ENCODE measurements around the gene EVI5L.

EVI5L gene

GRCh38 chr19:7839476-7839875 lies 9.5 kb downstream of the EVI5L start:
- Histone ChIP-seq H3K27me3 (ENCODE audit: control insufficient read depth, insufficient read depth, low read length) (no peaks in the 10 kb centered on the region), H3K9ac (ENCODE audit: low read depth, low read length) (no peak overlapping the region), H3K4me3 (ENCODE audit: low read depth, low read length) (no peak overlapping the region), H3K9me3 (ENCODE audit: control insufficient read depth, insufficient read depth, low read length) (no peaks in the 10 kb centered on the region), H3K4me1 (ENCODE audit: control insufficient read depth, insufficient read depth, low read length) (no peaks in the 10 kb centered on the region), H3K36me3 (ENCODE audit: control insufficient read depth, insufficient read depth, low read length) (no peaks in the 10 kb centered on the region)

GRCh38 chr19:7840629-7841028 lies 10.6 kb downstream of the EVI5L start:
- no peak overlapping the region for H3K4me3 ChIP-seq (ENCODE audit: low read depth, low read length)
- H3K27me3 ChIP-seq (ENCODE audit: control insufficient read depth, insufficient read depth, low read length): no peaks in the 10 kb centered on the region
- H3K4me1 ChIP-seq (ENCODE audit: control insufficient read depth, insufficient read depth, low read length): no peaks in the 10 kb centered on the region
- no peaks in the 10 kb centered on the region for H3K9me3 ChIP-seq (ENCODE audit: control insufficient read depth, insufficient read depth, low read length)
- no peak overlapping the region for H3K9ac ChIP-seq (ENCODE audit: low read depth, low read length)
- H3K36me3 ChIP-seq (ENCODE audit: control insufficient read depth, insufficient read depth, low read length): no peaks in the 10 kb centered on the region

GRCh38 chr19:7841751-7842660 lies 12.0 kb downstream of the EVI5L start:
- Histone ChIP-seq H3K9ac (ENCODE audit: low read depth, low read length) (no peak overlapping the region), H3K4me3 (ENCODE audit: low read depth, low read length) (no peak overlapping the region), H3K36me3 (ENCODE audit: control insufficient read depth, insufficient read depth, low read length) (no peaks in the 10 kb centered on the region), H3K9me3 (ENCODE audit: control insufficient read depth, insufficient read depth, low read length) (no peaks in the 10 kb centered on the region), H3K27me3 (ENCODE audit: control insufficient read depth, insufficient read depth, low read length) (no peaks in the 10 kb centered on the region), H3K4me1 (ENCODE audit: control insufficient read depth, insufficient read depth, low read length) (no peaks in the 10 kb centered on the region)

DNA sequence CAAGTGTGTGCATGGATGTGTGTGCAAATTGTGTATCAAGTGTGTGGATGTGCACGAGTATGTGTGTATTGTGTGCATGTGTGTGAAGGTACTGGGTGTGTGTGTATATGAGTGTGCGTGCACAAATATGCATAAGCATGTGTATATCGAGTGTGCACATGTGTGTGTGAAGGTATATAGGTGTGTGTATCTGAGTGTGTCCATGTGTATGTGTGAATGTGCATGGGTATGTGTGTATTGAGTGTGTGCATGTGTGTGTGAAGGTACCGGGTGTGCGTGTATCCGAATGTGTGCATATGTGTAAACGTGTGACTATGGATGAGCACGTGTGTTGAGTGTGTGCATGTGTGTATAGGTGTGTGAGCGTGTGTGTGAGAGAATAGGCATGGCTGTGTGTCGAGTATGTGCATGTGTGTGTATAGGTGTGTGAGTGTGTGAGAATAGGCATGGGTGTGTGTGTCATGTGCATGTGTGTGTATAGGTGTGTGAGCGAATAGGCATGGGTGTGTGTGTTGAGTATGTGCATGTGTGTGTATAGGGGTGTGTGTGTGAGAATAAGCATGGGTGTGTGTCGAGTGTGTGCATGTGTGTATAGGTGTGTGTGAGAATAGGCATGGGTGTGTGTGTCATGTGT lies 12.8 kb downstream of the EVI5L start:
- H3K27me3 ChIP-seq (ENCODE audit: control insufficient read depth, insufficient read depth, low read length): no peaks in the 10 kb centered on the region

GRCh38 chr19:7843521-7843920 lies 13.5 kb downstream of the EVI5L start:
- H3K4me3 ChIP-seq (ENCODE audit: low read depth, low read length): no peak overlapping the region
- H3K36me3 ChIP-seq (ENCODE audit: control insufficient read depth, insufficient read depth, low read length): no peaks in the 10 kb centered on the region
- H3K4me1 ChIP-seq (ENCODE audit: control insufficient read depth, insufficient read depth, low read length): no peaks in the 10 kb centered on the region

More for the DNA sequence above, 12.8 kb downstream of the EVI5L start:
- H3K4me1 ChIP-seq (ENCODE audit: control insufficient read depth, insufficient read depth, low read length): no peaks in the 10 kb centered on the region
- H3K9ac ChIP-seq (ENCODE audit: low read depth, low read length): no peak overlapping the region
- H3K4me3 ChIP-seq (ENCODE audit: low read depth, low read length): no peak overlapping the region
- no peaks in the 10 kb centered on the region for H3K36me3 ChIP-seq (ENCODE audit: control insufficient read depth, insufficient read depth, low read length)
- H3K9me3 ChIP-seq (ENCODE audit: control insufficient read depth, insufficient read depth, low read length): no peaks in the 10 kb centered on the region

DNA sequence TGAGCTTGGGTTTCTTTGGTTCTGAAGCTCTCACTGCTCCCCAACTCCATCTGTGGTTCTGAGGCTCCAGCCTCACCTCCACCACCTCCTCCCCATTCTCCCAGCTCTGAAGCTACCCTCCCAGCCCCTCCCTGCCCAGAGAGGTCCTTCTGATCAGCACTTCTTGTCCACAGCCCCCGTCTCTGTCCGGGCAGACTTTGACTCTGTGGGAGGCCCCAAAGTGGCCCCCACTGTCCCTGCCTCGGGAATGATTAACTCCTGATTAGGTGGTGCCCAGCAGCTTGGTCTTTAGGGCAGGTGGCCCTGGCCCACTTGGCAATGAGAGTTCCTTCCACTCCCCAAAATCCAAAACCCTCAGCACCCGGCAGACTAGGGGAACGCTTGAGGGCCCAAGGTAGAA lies 14.4 kb downstream of the EVI5L start:
- H3K4me1 ChIP-seq (ENCODE audit: control insufficient read depth, insufficient read depth, low read length): no peaks in the 10 kb centered on the region
- no peaks in the 10 kb centered on the region for H3K27me3 ChIP-seq (ENCODE audit: control insufficient read depth, insufficient read depth, low read length)
- no peaks in the 10 kb centered on the region for H3K36me3 ChIP-seq (ENCODE audit: control insufficient read depth, insufficient read depth, low read length)
- no peak overlapping the region for H3K4me3 ChIP-seq (ENCODE audit: low read depth, low read length)
- H3K9me3 ChIP-seq (ENCODE audit: control insufficient read depth, insufficient read depth, low read length): no peaks in the 10 kb centered on the region
- H3K9ac ChIP-seq (ENCODE audit: low read depth, low read length): no peak overlapping the region

More at GRCh38 chr19:7843521-7843920, 13.5 kb downstream of the EVI5L start:
- Histone ChIP-seq H3K27me3 (ENCODE audit: control insufficient read depth, insufficient read depth, low read length) (no peaks in the 10 kb centered on the region), H3K9ac (ENCODE audit: low read depth, low read length) (no peak overlapping the region), H3K9me3 (ENCODE audit: control insufficient read depth, insufficient read depth, low read length) (no peaks in the 10 kb centered on the region)

GRCh38 chr19:7844951-7845350 lies 14.9 kb downstream of the EVI5L start:
- Histone ChIP-seq H3K36me3 (ENCODE audit: control insufficient read depth, insufficient read depth, low read length) (no peaks in the 10 kb centered on the region), H3K27me3 (ENCODE audit: control insufficient read depth, insufficient read depth, low read length) (no peaks in the 10 kb centered on the region), H3K9ac (ENCODE audit: low read depth, low read length) (no peak overlapping the region), H3K4me1 (ENCODE audit: control insufficient read depth, insufficient read depth, low read length) (no peaks in the 10 kb centered on the region), H3K4me3 (ENCODE audit: low read depth, low read length) (no peak overlapping the region), H3K9me3 (ENCODE audit: control insufficient read depth, insufficient read depth, low read length) (no peaks in the 10 kb centered on the region)

- no peaks in the 10 kb centered on the region for H3K9me3 ChIP-seq (ENCODE audit: control insufficient read depth, insufficient read depth, low read length)
- no peaks in the 10 kb centered on the region for H3K4me1 ChIP-seq (ENCODE audit: control insufficient read depth, insufficient read depth, low read length)
- H3K9ac ChIP-seq (ENCODE audit: low read depth, low read length): no peak overlapping the region
- no peaks in the 10 kb centered on the region for H3K27me3 ChIP-seq (ENCODE audit: control insufficient read depth, insufficient read depth, low read length)
- H3K4me3 ChIP-seq (ENCODE audit: low read depth, low read length): no peak overlapping the region
- H3K36me3 ChIP-seq (ENCODE audit: control insufficient read depth, insufficient read depth, low read length): no peaks in the 10 kb centered on the region
Measured at GRCh38 chr19:7845390-7846154, 15.6 kb downstream of the EVI5L start.

GRCh38 chr19:7846155-7846646 lies 16.2 kb downstream of the EVI5L start:
- Histone ChIP-seq H3K4me3 (ENCODE audit: low read depth, low read length) (no peak overlapping the region), H3K9ac (ENCODE audit: low read depth, low read length) (no peak overlapping the region), H3K4me1 (ENCODE audit: control insufficient read depth, insufficient read depth, low read length) (no peaks in the 10 kb centered on the region), H3K9me3 (ENCODE audit: control insufficient read depth, insufficient read depth, low read length) (no peaks in the 10 kb centered on the region), H3K36me3 (ENCODE audit: control insufficient read depth, insufficient read depth, low read length) (no peaks in the 10 kb centered on the region), H3K27me3 (ENCODE audit: control insufficient read depth, insufficient read depth, low read length) (no peaks in the 10 kb centered on the region)

- Histone ChIP-seq H3K4me3 (ENCODE audit: low read depth, low read length) (no peak overlapping the region), H3K9me3 (ENCODE audit: control insufficient read depth, insufficient read depth, low read length) (no peaks in the 10 kb centered on the region), H3K36me3 (ENCODE audit: control insufficient read depth, insufficient read depth, low read length) (no peaks in the 10 kb centered on the region), H3K9ac (ENCODE audit: low read depth, low read length) (no peak overlapping the region), H3K27me3 (ENCODE audit: control insufficient read depth, insufficient read depth, low read length) (no peaks in the 10 kb centered on the region), H3K4me1 (ENCODE audit: control insufficient read depth, insufficient read depth, low read length) (no peaks in the 10 kb centered on the region)
Measured at GRCh38 chr19:7847664-7848063, 17.6 kb downstream of the EVI5L start.

- Histone ChIP-seq H3K9ac (ENCODE audit: low read depth, low read length) (no peak overlapping the region), H3K4me1 (ENCODE audit: control insufficient read depth, insufficient read depth, low read length) (no peaks in the 10 kb centered on the region), H3K36me3 (ENCODE audit: control insufficient read depth, insufficient read depth, low read length) (no peaks in the 10 kb centered on the region), H3K27me3 (ENCODE audit: control insufficient read depth, insufficient read depth, low read length) (no peaks in the 10 kb centered on the region), H3K9me3 (ENCODE audit: control insufficient read depth, insufficient read depth, low read length) (no peaks in the 10 kb centered on the region), H3K4me3 (ENCODE audit: low read depth, low read length) (no peak overlapping the region)
Measured at GRCh38 chr19:7848779-7849457, 18.9 kb downstream of the EVI5L start.

Measured in iPS-15b (cell line).